PC-9 (cell line): ENCODE measurements around the gene ETNK1. TPM values are rescaled to one million over a fixed set of nuclear protein-coding genes. Genes with fewer than 3 reads are reported as not detected.

Experiments used
- BruUV-seq: library from RNA; stranded (reverse); fragments of 400-500 nt; replicated peaks from 2 replicates; lab custom pipeline; 2021; lab: Mats Ljungman, UMichigan
- CTCF ChIA-PET: fragments of 300-600 bp; sonication (Branson Sonifier 250); formaldehyde crosslinking; loops from one replicate; lab custom pipeline; 2022; ENCODE audit warnings: antibody characterized with exemption; lab: Charles Lee
- POLR2A ChIA-PET: fragments of 300-600 bp; sonication (Branson Sonifier 250); formaldehyde crosslinking; loops from one replicate; lab custom pipeline; 2022; ENCODE audit warnings: antibody characterized with exemption; ENCODE audit not compliant: unreplicated experiment; lab: Charles Lee
- DNase-seq, 2 experiments: peaks; one replicate each; pipeline versions ENCODE4 v3.0.0 to v3.0.0-alpha.2; 2015 to 2022; ENCODE audit warnings: mixed read lengths in 1 of 2
- H2AFZ ChIP-seq: fragments of 200-600 bp; sonication (generic); 2 replicates; pipeline ENCODE4 v1.8.1; 2017; ENCODE audit warnings: antibody characterized with exemption
- H3F3A ChIP-seq: fragments of 200-600 bp; sonication (generic); 2 replicates; pipeline ENCODE4 v1.8.1; 2017; ENCODE audit warnings: antibody characterized with exemption, mild to moderate bottlenecking, low read depth; ENCODE audit not compliant: insufficient read depth
- H3K27ac ChIP-seq: fragments of 200-600 bp; sonication (generic); 2 replicates; pipeline ENCODE4 v1.6.1; 2016; ENCODE audit warnings: mixed run types
- H3K27me3 ChIP-seq: fragments of 200-600 bp; sonication (generic); 2 replicates; pipeline ENCODE4 v1.6.1; 2016; ENCODE audit warnings: low read depth, mixed run types; ENCODE audit not compliant: insufficient read depth
- H3K36me3 ChIP-seq: fragments of 200-600 bp; sonication (generic); 2 replicates; pipeline ENCODE4 v1.6.1; 2016; ENCODE audit warnings: low read depth, mixed run types
- H3K4me1 ChIP-seq: fragments of 200-600 bp; sonication (generic); replicated peaks from 2 replicates; pipeline ENCODE4 v1.6.1; 2016; ENCODE audit warnings: mixed run types; ENCODE audit not compliant: insufficient read depth
- H3K4me2 ChIP-seq: fragments of 200-600 bp; sonication (generic); 2 replicates; pipeline ENCODE4 v1.6.1; 2017; ENCODE audit warnings: mixed run types
- H3K4me3 ChIP-seq: fragments of 200-600 bp; sonication (generic); 2 replicates; pipeline ENCODE4 v1.6.1; 2016; ENCODE audit warnings: mixed run types
- H3K79me2 ChIP-seq: fragments of 200-600 bp; sonication (generic); 2 replicates; pipeline ENCODE4 v1.6.1; 2017; ENCODE audit warnings: low read depth, mixed run types
- H3K9me2 ChIP-seq: fragments of 200-600 bp; sonication (generic); 2 replicates; pipeline ENCODE4 v1.8.1; 2017; ENCODE audit warnings: mild to moderate bottlenecking; ENCODE audit not compliant: insufficient read depth
- H3K9me3 ChIP-seq: fragments of 200-600 bp; sonication (generic); 2 replicates; pipeline ENCODE4 v1.8.1; 2016; ENCODE audit warnings: low read depth; ENCODE audit not compliant: insufficient read depth
- H4K20me1 ChIP-seq: fragments of 200-600 bp; sonication (generic); 2 replicates; pipeline ENCODE4 v1.8.1; 2017; ENCODE audit not compliant: insufficient read depth
- CTCF ChIP-seq: fragments of 200-600 bp; sonication (generic); conservative IDR thresholded peaks from 2 replicates; pipeline ENCODE4 v1.6.1; 2017; ENCODE audit warnings: mixed run types, antibody characterized with exemption, mild to moderate bottlenecking, moderate library complexity
- EZH2 ChIP-seq: fragments of 200-600 bp; sonication (generic); IDR thresholded peaks from 2 replicates; pipeline ENCODE4 v1.8.0; 2017; ENCODE audit warnings: antibody characterized with exemption, low read depth
- intact Hi-C: fragments of 100-400 bp; cut with micrococcal nuclease; formaldehyde crosslinking; loops from one replicate; pipeline ENCODE4 v1.10.0; 2022; ENCODE audit not compliant: unreplicated experiment
- total RNA-seq: library from RNA; stranded (reverse); gene quantifications from 2 replicates; pipeline ENCODE4 v1.2.3, GENCODE V29; 2021

Gene ETNK1
- total RNA-seq, 1 experiment from 2014 or later = 87.9 TPM

GRCh38 chr12:22628228-22628627, 3.3 kb downstream of the ETNK1 start:
- Histone ChIP-seq H3K27me3 (no peaks in the 10 kb centered on the region), H3K9me2 (no peaks in the 10 kb centered on the region), H3K36me3 (peaks cover 12% of the 10 kb centered on the region; the same call in 1 of the 2 replicates), H3K9me3 (no peaks in the 10 kb centered on the region), H3F3A (peaks cover 5% of the 10 kb centered on the region; the same call in 1 of the 2 replicates), H3K4me1 (peaks cover 38% of the 10 kb centered on the region), H3K79me2 (peaks cover 76% of the 10 kb centered on the region), H2AFZ (no peak overlapping the region), H3K27ac (0 out of 2 replicates have a peak overlapping the region, but pooled peaks have one; percentile 11), H4K20me1 (peaks cover 18% of the 10 kb centered on the region), H3K4me3 (peak overlapping the region; percentile 98; the same call in 1 of the 2 replicates), H3K4me2 (peak overlapping the region; percentile 94)
- no peak for DNase-seq
- no peak for TF ChIP-seq CTCF
- no peak for TF ChIP-seq EZH2
- ChIA-PET CTCF (no interaction called here), POLR2A (no interaction called here)
- BruUV-seq = no TSS peak
- intact Hi-C loops = loop anchor here (5.0 to 10.0 kb wide), 3 partner anchors 163 to 581 kb away; partner anchors contain the start of gene CMAS

GRCh38 chr12:22631863-22632463, 7.0 kb downstream of the ETNK1 start:
- ChIA-PET CTCF (no interaction called here), POLR2A (no interaction called here)
- no peak overlapping the region for H2AFZ ChIP-seq
- peaks cover 41% of the 10 kb centered on the region for H4K20me1 ChIP-seq
- no peak overlapping the region for H3K4me2 ChIP-seq
- TF ChIP-seq CTCF = peak; percentile 80
- no peak for TF ChIP-seq EZH2
- intact Hi-C loops = no loop called here
- no peaks in the 10 kb centered on the region; the same call in 1 of the 2 replicates for H3K9me2 ChIP-seq
- H3K27me3 ChIP-seq = no peaks in the 10 kb centered on the region
- H3K4me1 ChIP-seq = peaks cover 25% of the 10 kb centered on the region
- BruUV-seq = no TSS peak
- peaks cover 37% of the 10 kb centered on the region for H3K36me3 ChIP-seq
- H3K27ac ChIP-seq = no peak overlapping the region
- no peaks in the 10 kb centered on the region for H3K9me3 ChIP-seq
- no peak overlapping the region for H3K4me3 ChIP-seq
- DNase-seq = no peak
- peaks cover 5% of the 10 kb centered on the region; the same call in 1 of the 2 replicates for H3F3A ChIP-seq
- peaks cover 93% of the 10 kb centered on the region for H3K79me2 ChIP-seq

- Histone ChIP-seq H3K27ac (no peak overlapping the region), H3K4me2 (no peak overlapping the region), H3F3A (peaks cover 5% of the 10 kb centered on the region; the same call in 1 of the 2 replicates), H3K79me2 (peaks cover 92% of the 10 kb centered on the region), H4K20me1 (peaks cover 31% of the 10 kb centered on the region), H3K4me3 (no peak overlapping the region), H3K27me3 (no peaks in the 10 kb centered on the region), H3K9me3 (no peaks in the 10 kb centered on the region), H2AFZ (no peak overlapping the region), H3K36me3 (peaks cover 33% of the 10 kb centered on the region), H3K9me2 (no peaks in the 10 kb centered on the region; the same call in 1 of the 2 replicates), H3K4me1 (no peaks in the 10 kb centered on the region)
- TF ChIP-seq CTCF = no peak
- TF ChIP-seq EZH2 = no peak
- ChIA-PET POLR2A (interaction anchor here (0.5 to 0.6 kb wide), 2 partner anchors 63 to 139 kb away, joined by 3 read pairs; no protein-coding TSS in a partner anchor), CTCF (no interaction called here)
- BruUV-seq = no TSS peak
- intact Hi-C loops = no loop called here
- DNase-seq = no peak
These were observed 9.9 kb downstream of the ETNK1 start for GRCh38 chr12:22634883-22635282.
